Adipocyte (in vitro differentiated cells): ENCODE measurements around the gene ANKRD11.
"Not testable (repeated sequence)": the region's sequence is repeated elsewhere in the genome, so short reads cannot be mapped to it uniquely, and the experiment has no call there.

Source experiments
- DNase-seq: peaks from one replicate; pipeline ENCODE4 v3.0.0-alpha.2; 2015; ENCODE audit warnings: low read depth
- H3K27me3 ChIP-seq: replicated peaks from 2 replicates; pipeline ENCODE4 v1.7.0; 2013; ENCODE audit warnings: mild to moderate bottlenecking, low read length, moderate library complexity; ENCODE audit not compliant: control insufficient read depth, insufficient read depth
- H3K36me3 ChIP-seq: 2 replicates; pipeline ENCODE4 v1.7.0; 2013; ENCODE audit warnings: low read length, mild to moderate bottlenecking, moderate library complexity; ENCODE audit not compliant: control insufficient read depth, insufficient read depth, severe bottlenecking
- H3K4me1 ChIP-seq: 2 replicates; pipeline ENCODE4 v1.7.0; 2013; ENCODE audit warnings: mild to moderate bottlenecking, low read length, moderate library complexity; ENCODE audit not compliant: control insufficient read depth, insufficient read depth
- H3K4me3 ChIP-seq: 2 replicates; pipeline ENCODE4 v1.7.0; 2013; ENCODE audit warnings: mild to moderate bottlenecking, low read length, moderate library complexity
- H3K9ac ChIP-seq: 2 replicates; pipeline ENCODE4 v1.7.0; 2013; ENCODE audit warnings: mild to moderate bottlenecking, low read length, moderate library complexity
- H3K9me3 ChIP-seq: 2 replicates; pipeline ENCODE4 v1.7.0; 2013; ENCODE audit warnings: mild to moderate bottlenecking, low read length, moderate library complexity; ENCODE audit not compliant: control insufficient read depth

The ANKRD11 gene

GRCh38 chr16:89308391-89309333 lies 181.7 kb downstream of the ANKRD11 start:
- DNase-seq: no peak
- Histone ChIP-seq H3K4me3 (no peak overlapping the region), H3K27me3 (no peaks in the 10 kb centered on the region), H3K4me1 (no peaks in the 10 kb centered on the region), H3K36me3 (peaks cover 37% of the 10 kb centered on the region), H3K9ac (no peak overlapping the region), H3K9me3 (no peaks in the 10 kb centered on the region)

- no peak for DNase-seq
- no peak overlapping the region for H3K4me3 ChIP-seq
Observed at GRCh38 chr16:89307421-89307805, 182.9 kb downstream of the ANKRD11 start.

GRCh38 chr16:89306457-89307420 lies 183.6 kb downstream of the ANKRD11 start:
- not testable (repeated sequence) for H3K27me3 ChIP-seq, H3K9ac ChIP-seq, H3K9me3 ChIP-seq, H3K4me1 ChIP-seq, DNase-seq, H3K4me3 ChIP-seq
- peaks cover 32% of the 10 kb centered on the region for H3K36me3 ChIP-seq

More at GRCh38 chr16:89307421-89307805, 182.9 kb downstream of the ANKRD11 start:
- Histone ChIP-seq H3K9me3 (no peaks in the 10 kb centered on the region), H3K9ac (no peak overlapping the region), H3K4me1 (no peaks in the 10 kb centered on the region), H3K27me3 (no peaks in the 10 kb centered on the region), H3K36me3 (peaks cover 37% of the 10 kb centered on the region)

GRCh38 chr16:89304941-89305705 lies 185.2 kb downstream of the ANKRD11 start:
- Histone ChIP-seq H3K4me1 (peaks cover 19% of the 10 kb centered on the region), H3K9ac (no peak overlapping the region), H3K36me3 (peaks cover 27% of the 10 kb centered on the region), H3K27me3 (no peaks in the 10 kb centered on the region), H3K4me3 (no peak overlapping the region), H3K9me3 (no peaks in the 10 kb centered on the region)
- no peak for DNase-seq

GRCh38 chr16:89304181-89304851 lies 186.0 kb downstream of the ANKRD11 start:
- Histone ChIP-seq H3K36me3 (peaks cover 27% of the 10 kb centered on the region), H3K9me3 (no peaks in the 10 kb centered on the region), H3K4me3 (no peak overlapping the region), H3K4me1 (peaks cover 19% of the 10 kb centered on the region), H3K9ac (no peak overlapping the region), H3K27me3 (no peaks in the 10 kb centered on the region)
- no peak for DNase-seq

GRCh38 chr16:89303617-89304016 lies 186.7 kb downstream of the ANKRD11 start:
- DNase-seq: no peak
- no peaks in the 10 kb centered on the region for H3K9me3 ChIP-seq
- H3K27me3 ChIP-seq: no peaks in the 10 kb centered on the region
- H3K36me3 ChIP-seq: peaks cover 28% of the 10 kb centered on the region
- H3K4me1 ChIP-seq: peaks cover 19% of the 10 kb centered on the region
- H3K4me3 ChIP-seq: no peak overlapping the region
- no peak overlapping the region for H3K9ac ChIP-seq

GRCh38 chr16:89300976-89301360 lies 189.4 kb downstream of the ANKRD11 start:
- peak; percentile 9 for DNase-seq
- peaks cover 19% of the 10 kb centered on the region for H3K4me1 ChIP-seq
- peak overlapping the region; percentile 62 for H3K9ac ChIP-seq
- H3K9me3 ChIP-seq: no peaks in the 10 kb centered on the region
- no peak overlapping the region for H3K4me3 ChIP-seq
- no peaks in the 10 kb centered on the region for H3K27me3 ChIP-seq
- peaks cover 34% of the 10 kb centered on the region for H3K36me3 ChIP-seq

GRCh38 chr16:89300311-89300975 lies 189.9 kb downstream of the ANKRD11 start:
- no peaks in the 10 kb centered on the region for H3K27me3 ChIP-seq
- no peak overlapping the region for H3K4me3 ChIP-seq
- no peaks in the 10 kb centered on the region for H3K9me3 ChIP-seq
- H3K4me1 ChIP-seq: peaks cover 19% of the 10 kb centered on the region
- H3K9ac ChIP-seq: peak overlapping the region; percentile 62
- peaks cover 34% of the 10 kb centered on the region for H3K36me3 ChIP-seq
- DNase-seq: no peak

- Histone ChIP-seq H3K4me1 (peaks cover 19% of the 10 kb centered on the region), H3K36me3 (peaks cover 27% of the 10 kb centered on the region)
- not testable (repeated sequence) for H3K9ac ChIP-seq, H3K9me3 ChIP-seq, H3K4me3 ChIP-seq, H3K27me3 ChIP-seq, DNase-seq
Observed at GRCh38 chr16:89299357-89300111, 190.8 kb downstream of the ANKRD11 start.
